ENCODE data around the gene ZFHX2.
A peak's percentile ranks its signal among the peaks of the same experiment; 100 is the strongest.

The ZFHX2 gene

GRCh38 chr14:23563473-23564180 lies 12.1 kb upstream of the ZFHX2 start:
- Histone ChIP-seq H3K27me3 (ENCODE audit: control insufficient read depth, insufficient read depth, low read length) (no peaks in the 10 kb centered on the region), H3K4me3 (ENCODE audit: low read depth, low read length) (no peak overlapping the region), H3K9me3 (ENCODE audit: control insufficient read depth, insufficient read depth, low read length) (no peaks in the 10 kb centered on the region), H3K36me3 (ENCODE audit: control insufficient read depth, insufficient read depth, low read length) (peaks cover 43% of the 10 kb centered on the region), H3K9ac (ENCODE audit: low read depth, low read length) (no peak overlapping the region), H3K4me1 (ENCODE audit: control insufficient read depth, insufficient read depth, low read length) (peaks cover 7% of the 10 kb centered on the region)

GRCh38 chr14:23562822-23563472 lies 11.4 kb upstream of the ZFHX2 start:
- Histone ChIP-seq H3K27me3 (ENCODE audit: control insufficient read depth, insufficient read depth, low read length) (no peaks in the 10 kb centered on the region), H3K36me3 (ENCODE audit: control insufficient read depth, insufficient read depth, low read length) (peaks cover 49% of the 10 kb centered on the region), H3K9ac (ENCODE audit: low read depth, low read length) (no peak overlapping the region), H3K9me3 (ENCODE audit: control insufficient read depth, insufficient read depth, low read length) (no peaks in the 10 kb centered on the region), H3K4me3 (ENCODE audit: low read depth, low read length) (no peak overlapping the region), H3K4me1 (ENCODE audit: control insufficient read depth, insufficient read depth, low read length) (peaks cover under 1% of the 10 kb centered on the region)

- Histone ChIP-seq H3K4me1 (ENCODE audit: control insufficient read depth, insufficient read depth, low read length) (no peaks in the 10 kb centered on the region), H3K9me3 (ENCODE audit: control insufficient read depth, insufficient read depth, low read length) (no peaks in the 10 kb centered on the region), H3K4me3 (ENCODE audit: low read depth, low read length) (no peak overlapping the region), H3K36me3 (ENCODE audit: control insufficient read depth, insufficient read depth, low read length) (peaks cover 51% of the 10 kb centered on the region), H3K27me3 (ENCODE audit: control insufficient read depth, insufficient read depth, low read length) (no peaks in the 10 kb centered on the region), H3K9ac (ENCODE audit: low read depth, low read length) (no peak overlapping the region)
Measured at GRCh38 chr14:23561873-23562821, 10.6 kb upstream of the ZFHX2 start.

- H3K36me3 ChIP-seq (ENCODE audit: control insufficient read depth, insufficient read depth, low read length): peaks cover 51% of the 10 kb centered on the region
Measured at GRCh38 chr14:23561259-23561658, 9.7 kb upstream of the ZFHX2 start.

GRCh38 chr14:23559926-23560520 lies 8.5 kb upstream of the ZFHX2 start:
- H3K9ac ChIP-seq (ENCODE audit: low read depth, low read length): no peak overlapping the region
- no peak overlapping the region for H3K4me3 ChIP-seq (ENCODE audit: low read depth, low read length)
- H3K36me3 ChIP-seq (ENCODE audit: control insufficient read depth, insufficient read depth, low read length): peaks cover 42% of the 10 kb centered on the region
- H3K9me3 ChIP-seq (ENCODE audit: control insufficient read depth, insufficient read depth, low read length): no peaks in the 10 kb centered on the region
- H3K4me1 ChIP-seq (ENCODE audit: control insufficient read depth, insufficient read depth, low read length): peaks cover 5% of the 10 kb centered on the region
- H3K27me3 ChIP-seq (ENCODE audit: control insufficient read depth, insufficient read depth, low read length): no peaks in the 10 kb centered on the region

More at GRCh38 chr14:23561259-23561658, 9.7 kb upstream of the ZFHX2 start:
- H3K4me3 ChIP-seq (ENCODE audit: low read depth, low read length): no peak overlapping the region
- H3K4me1 ChIP-seq (ENCODE audit: control insufficient read depth, insufficient read depth, low read length): peaks cover 2% of the 10 kb centered on the region
- no peaks in the 10 kb centered on the region for H3K9me3 ChIP-seq (ENCODE audit: control insufficient read depth, insufficient read depth, low read length)
- H3K27me3 ChIP-seq (ENCODE audit: control insufficient read depth, insufficient read depth, low read length): no peaks in the 10 kb centered on the region
- no peak overlapping the region for H3K9ac ChIP-seq (ENCODE audit: low read depth, low read length)

GRCh38 chr14:23559010-23559925 lies 7.7 kb upstream of the ZFHX2 start:
- H3K4me1 ChIP-seq (ENCODE audit: control insufficient read depth, insufficient read depth, low read length): peaks cover 5% of the 10 kb centered on the region
- peaks cover 42% of the 10 kb centered on the region for H3K36me3 ChIP-seq (ENCODE audit: control insufficient read depth, insufficient read depth, low read length)
- no peaks in the 10 kb centered on the region for H3K27me3 ChIP-seq (ENCODE audit: control insufficient read depth, insufficient read depth, low read length)
- no peak overlapping the region for H3K4me3 ChIP-seq (ENCODE audit: low read depth, low read length)
- H3K9ac ChIP-seq (ENCODE audit: low read depth, low read length): no peak overlapping the region
- H3K9me3 ChIP-seq (ENCODE audit: control insufficient read depth, insufficient read depth, low read length): no peaks in the 10 kb centered on the region

GRCh38 chr14:23558346-23559009 lies 6.9 kb upstream of the ZFHX2 start:
- H3K27me3 ChIP-seq (ENCODE audit: control insufficient read depth, insufficient read depth, low read length): no peaks in the 10 kb centered on the region
- no peaks in the 10 kb centered on the region for H3K9me3 ChIP-seq (ENCODE audit: control insufficient read depth, insufficient read depth, low read length)
- peaks cover 41% of the 10 kb centered on the region for H3K36me3 ChIP-seq (ENCODE audit: control insufficient read depth, insufficient read depth, low read length)
- H3K4me3 ChIP-seq (ENCODE audit: low read depth, low read length): no peak overlapping the region
- peaks cover 5% of the 10 kb centered on the region for H3K4me1 ChIP-seq (ENCODE audit: control insufficient read depth, insufficient read depth, low read length)
- H3K9ac ChIP-seq (ENCODE audit: low read depth, low read length): no peak overlapping the region

- peaks cover 36% of the 10 kb centered on the region for H3K36me3 ChIP-seq (ENCODE audit: control insufficient read depth, insufficient read depth, low read length)
- H3K9me3 ChIP-seq (ENCODE audit: control insufficient read depth, insufficient read depth, low read length): no peaks in the 10 kb centered on the region
- peaks cover 5% of the 10 kb centered on the region for H3K4me1 ChIP-seq (ENCODE audit: control insufficient read depth, insufficient read depth, low read length)
- H3K9ac ChIP-seq (ENCODE audit: low read depth, low read length): no peak overlapping the region
- no peaks in the 10 kb centered on the region for H3K27me3 ChIP-seq (ENCODE audit: control insufficient read depth, insufficient read depth, low read length)
- H3K4me3 ChIP-seq (ENCODE audit: low read depth, low read length): no peak overlapping the region
Measured at GRCh38 chr14:23557946-23558345, 6.4 kb upstream of the ZFHX2 start.

GRCh38 chr14:23557521-23557920 lies 6.0 kb upstream of the ZFHX2 start:
- Histone ChIP-seq H3K9ac (ENCODE audit: low read depth, low read length) (no peak overlapping the region), H3K36me3 (ENCODE audit: control insufficient read depth, insufficient read depth, low read length) (peaks cover 36% of the 10 kb centered on the region), H3K4me3 (ENCODE audit: low read depth, low read length) (no peak overlapping the region), H3K4me1 (ENCODE audit: control insufficient read depth, insufficient read depth, low read length) (peaks cover 5% of the 10 kb centered on the region), H3K27me3 (ENCODE audit: control insufficient read depth, insufficient read depth, low read length) (no peaks in the 10 kb centered on the region), H3K9me3 (ENCODE audit: control insufficient read depth, insufficient read depth, low read length) (no peaks in the 10 kb centered on the region)

- H3K36me3 ChIP-seq (ENCODE audit: control insufficient read depth, insufficient read depth, low read length): peaks cover 30% of the 10 kb centered on the region
- peak overlapping the region; percentile 88 for H3K4me3 ChIP-seq (ENCODE audit: low read depth, low read length)
- no peaks in the 10 kb centered on the region for H3K9me3 ChIP-seq (ENCODE audit: control insufficient read depth, insufficient read depth, low read length)
- peak overlapping the region; percentile 78 for H3K9ac ChIP-seq (ENCODE audit: low read depth, low read length)
- peaks cover 7% of the 10 kb centered on the region for H3K4me1 ChIP-seq (ENCODE audit: control insufficient read depth, insufficient read depth, low read length)
- H3K27me3 ChIP-seq (ENCODE audit: control insufficient read depth, insufficient read depth, low read length): no peaks in the 10 kb centered on the region
Measured at GRCh38 chr14:23556700-23557440, 5.3 kb upstream of the ZFHX2 start.
